Neural cell (in vitro differentiated cells): ENCODE data around the gene TMIGD3. TPM values are rescaled to one million over a fixed set of nuclear protein-coding genes. Genes with fewer than 3 reads are reported as not detected.

Source experiments
- H2AFZ ChIP-seq: fragments of 200-600, 300-800 bp; sonication (generic), shearing (Covaris generic); 2 replicates; pipeline ENCODE4 v1.6.0; 2014; ENCODE audit warnings: low read depth, mild to moderate bottlenecking, antibody characterized with exemption, low read length, moderate library complexity
- H3F3A ChIP-seq: fragments of 200-600 bp; shearing (Covaris generic); 2 replicates; pipeline ENCODE4 v1.6.1; 2016; ENCODE audit warnings: mild to moderate bottlenecking, moderate library complexity, mixed read lengths, antibody characterized with exemption, low read length; ENCODE audit not compliant: insufficient read depth, poor library complexity, severe bottlenecking
- H3K27ac ChIP-seq: fragments of 200-600, 300-800 bp; sonication (generic), shearing (Covaris generic); 2 replicates; pipeline ENCODE4 v1.5.1; 2014; ENCODE audit warnings: mild to moderate bottlenecking, low read length, moderate library complexity
- H3K27me3 ChIP-seq: fragments of 300-800, 200-600 bp; sonication (generic), shearing (Covaris generic); 2 replicates; pipeline ENCODE4 v1.6.0; 2014; ENCODE audit warnings: mild to moderate bottlenecking, low read depth, low read length, moderate library complexity; ENCODE audit not compliant: insufficient read depth
- H3K36me3 ChIP-seq: fragments of 300-800, 200-600 bp; sonication (generic), shearing (Covaris generic); 2 replicates; pipeline ENCODE4 v1.5.1; 2014; ENCODE audit warnings: mild to moderate bottlenecking, antibody characterized with exemption, low read length, moderate library complexity; ENCODE audit not compliant: insufficient read depth
- H3K4me2 ChIP-seq: fragments of 300-800, 200-600 bp; sonication (generic), shearing (Covaris generic); 2 replicates; pipeline ENCODE4 v1.6.0; 2014; ENCODE audit warnings: mild to moderate bottlenecking, low read length
- H3K4me3 ChIP-seq: fragments of 300-800, 200-600 bp; sonication (generic), shearing (Covaris generic); 2 replicates; pipeline ENCODE4 v1.5.1; 2014; ENCODE audit warnings: mild to moderate bottlenecking, low read length, moderate library complexity
- H3K79me2 ChIP-seq: fragments of 200-600 bp; shearing (Covaris generic); replicated peaks from 2 replicates; pipeline ENCODE4 v1.6.0; 2014; ENCODE audit warnings: mild to moderate bottlenecking, low read length, moderate library complexity; ENCODE audit not compliant: insufficient read depth
- H3K9ac ChIP-seq: fragments of 300-800, 200-600 bp; sonication (generic), shearing (Covaris generic); 2 replicates; pipeline ENCODE4 v1.6.1; 2016; ENCODE audit warnings: mild to moderate bottlenecking, low read length, mixed read lengths
- H3K9me2 ChIP-seq: fragments of 200-600 bp; shearing (Covaris generic); 2 replicates; pipeline ENCODE4 v1.6.1; 2016; ENCODE audit warnings: mild to moderate bottlenecking, low read length, mixed read lengths; ENCODE audit not compliant: insufficient read depth
- H3K9me3 ChIP-seq: fragments of 200-600, 300-800 bp; sonication (generic), shearing (Covaris generic); 2 replicates; pipeline ENCODE4 v1.6.1; 2016; ENCODE audit warnings: mild to moderate bottlenecking, mixed run types, low read length, moderate library complexity, mixed read lengths
- H4K20me1 ChIP-seq: fragments of 200-600 bp; shearing (Covaris generic); 2 replicates; pipeline ENCODE4 v1.6.1; 2016; ENCODE audit warnings: mild to moderate bottlenecking, mixed run types; ENCODE audit not compliant: insufficient read depth
- EP300 ChIP-seq: fragments of 450-650 bp; conservative IDR thresholded peaks from 2 replicates; pipeline ENCODE4 v1.6.1; 2014; ENCODE audit warnings: antibody characterized with exemption, mild to moderate bottlenecking, moderate library complexity; ENCODE audit not compliant: poor library complexity, severe bottlenecking
- EZH2 ChIP-seq: fragments of 200-600, 300-800 bp; shearing (Covaris generic), sonication (generic); IDR thresholded peaks from 2 replicates; pipeline ENCODE4 v1.6.1; 2014; ENCODE audit warnings: antibody characterized with exemption, low read length, borderline replicate concordance, mild to moderate bottlenecking; ENCODE audit not compliant: insufficient read depth, poor library complexity, severe bottlenecking
- MXI1 ChIP-seq: fragments of 450-650 bp; conservative IDR thresholded peaks from 2 replicates; pipeline ENCODE4 v1.6.1; 2014; ENCODE audit warnings: antibody characterized with exemption, mild to moderate bottlenecking; ENCODE audit not compliant: poor library complexity, severe bottlenecking
- POLR2AphosphoS5 ChIP-seq: IDR thresholded peaks from 2 replicates; pipeline ENCODE4 v1.6.1; 2012
- RAD21 ChIP-seq: fragments of 450-650 bp; conservative IDR thresholded peaks from 2 replicates; pipeline ENCODE4 v1.6.1; 2014; ENCODE audit warnings: antibody characterized with exemption, mild to moderate bottlenecking, moderate library complexity
- REST ChIP-seq: IDR thresholded peaks from 2 replicates; pipeline ENCODE4 v1.6.1; 2012; ENCODE audit warnings: borderline replicate concordance
- SMC3 ChIP-seq: fragments of 450-650 bp; conservative IDR thresholded peaks from 2 replicates; pipeline ENCODE4 v1.6.1; 2014; ENCODE audit warnings: antibody characterized with exemption, mild to moderate bottlenecking, moderate library complexity; ENCODE audit not compliant: poor library complexity
- TAF1 ChIP-seq: IDR thresholded peaks from 2 replicates; pipeline ENCODE4 v1.6.1; 2012; ENCODE audit warnings: low read depth
- polyA plus RNA-seq: library from polyadenylated mRNA; depleted of rRNA; stranded (reverse); fragments of >200 nt; gene quantifications from 2 replicates; pipeline ENCODE4 v1.2.3, GENCODE V29; 2014
- TF ChIP-seq, protein P1 (sequence below): fragments of 450-650 bp; IDR thresholded peaks from 2 replicates; pipeline ENCODE4 v1.5.1; 2014; ENCODE audit warnings: antibody characterized with exemption, mild to moderate bottlenecking, moderate library complexity; ENCODE audit not compliant: poor library complexity, severe bottlenecking

The TMIGD3 gene
- polyA plus RNA-seq, 1 donor from 2014 or later, result not detected

DNA sequence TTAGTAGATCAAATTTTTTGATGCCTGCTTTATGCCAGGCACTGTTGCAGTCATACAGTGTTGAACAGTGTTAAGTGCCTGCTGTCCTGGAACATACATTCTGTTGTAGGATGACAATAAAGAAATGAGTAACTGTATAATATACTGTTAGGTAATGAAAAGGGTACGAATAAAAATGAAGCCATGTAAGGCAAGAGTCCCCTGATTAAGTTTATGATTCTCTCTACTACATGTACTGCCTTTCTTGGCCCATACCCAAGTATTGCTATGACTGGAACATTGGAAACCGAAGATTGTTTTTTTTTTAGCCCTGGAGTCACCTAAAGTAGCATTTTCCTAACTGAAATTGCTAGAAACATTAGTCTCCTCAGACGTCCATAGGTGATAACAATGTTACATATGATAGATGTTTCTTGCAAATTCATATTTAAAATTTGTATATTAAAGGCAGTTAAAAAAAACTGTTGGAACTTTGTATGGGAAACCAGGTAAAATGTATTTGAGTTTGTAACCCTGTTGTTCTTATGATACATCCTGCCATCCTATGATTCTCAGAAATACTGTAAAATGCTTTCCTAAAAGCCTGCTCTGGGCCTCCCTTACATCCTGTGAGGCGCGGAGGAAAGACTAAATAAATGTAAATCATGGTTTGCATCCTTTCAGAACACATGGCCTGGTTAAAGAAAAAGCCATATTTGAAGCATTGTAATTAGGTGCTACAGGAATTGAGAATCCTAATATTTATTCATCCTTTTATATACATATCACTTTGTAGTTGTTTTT lies 48.4 kb downstream of the TMIGD3 start:
- Histone ChIP-seq H3F3A (no peaks in the 10 kb centered on the region), H3K9me3 (no peaks in the 10 kb centered on the region), H3K9ac (no peak overlapping the region), H3K27me3 (no peaks in the 10 kb centered on the region), H4K20me1 (no peaks in the 10 kb centered on the region), H2AFZ (no peak overlapping the region), H3K9me2 (no peaks in the 10 kb centered on the region), H3K27ac (no peak overlapping the region), H3K79me2 (peaks cover 26% of the 10 kb centered on the region), H3K4me3 (no peak overlapping the region), H3K4me2 (no peak overlapping the region), H3K36me3 (peaks cover 27% of the 10 kb centered on the region)
- TF ChIP-seq SMC3, result no peak
- TF ChIP-seq POLR2AphosphoS5, result no peak
- no peak for TF ChIP-seq REST
- TF ChIP-seq, protein P1, sequence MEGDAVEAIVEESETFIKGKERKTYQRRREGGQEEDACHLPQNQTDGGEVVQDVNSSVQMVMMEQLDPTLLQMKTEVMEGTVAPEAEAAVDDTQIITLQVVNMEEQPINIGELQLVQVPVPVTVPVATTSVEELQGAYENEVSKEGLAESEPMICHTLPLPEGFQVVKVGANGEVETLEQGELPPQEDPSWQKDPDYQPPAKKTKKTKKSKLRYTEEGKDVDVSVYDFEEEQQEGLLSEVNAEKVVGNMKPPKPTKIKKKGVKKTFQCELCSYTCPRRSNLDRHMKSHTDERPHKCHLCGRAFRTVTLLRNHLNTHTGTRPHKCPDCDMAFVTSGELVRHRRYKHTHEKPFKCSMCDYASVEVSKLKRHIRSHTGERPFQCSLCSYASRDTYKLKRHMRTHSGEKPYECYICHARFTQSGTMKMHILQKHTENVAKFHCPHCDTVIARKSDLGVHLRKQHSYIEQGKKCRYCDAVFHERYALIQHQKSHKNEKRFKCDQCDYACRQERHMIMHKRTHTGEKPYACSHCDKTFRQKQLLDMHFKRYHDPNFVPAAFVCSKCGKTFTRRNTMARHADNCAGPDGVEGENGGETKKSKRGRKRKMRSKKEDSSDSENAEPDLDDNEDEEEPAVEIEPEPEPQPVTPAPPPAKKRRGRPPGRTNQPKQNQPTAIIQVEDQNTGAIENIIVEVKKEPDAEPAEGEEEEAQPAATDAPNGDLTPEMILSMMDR, result no peak
- no peak for TF ChIP-seq MXI1
- TF ChIP-seq EP300, result no peak
- TF ChIP-seq TAF1, result no peak
- no peak for TF ChIP-seq RAD21
- TF ChIP-seq EZH2, result no peak

GRCh38 chr1:111453706-111454105 lies 49.7 kb downstream of the TMIGD3 start:
- H3K79me2 ChIP-seq, result peaks cover 34% of the 10 kb centered on the region
- no peaks in the 10 kb centered on the region for H3F3A ChIP-seq
- no peak overlapping the region for H3K4me3 ChIP-seq
- no peak overlapping the region for H3K4me2 ChIP-seq
- H3K27me3 ChIP-seq, result no peaks in the 10 kb centered on the region
- no peak overlapping the region for H3K27ac ChIP-seq
- H3K9me3 ChIP-seq, result no peaks in the 10 kb centered on the region
- H3K36me3 ChIP-seq, result peaks cover 25% of the 10 kb centered on the region
- no peak overlapping the region for H2AFZ ChIP-seq
- H3K9ac ChIP-seq, result no peak overlapping the region
- no peaks in the 10 kb centered on the region for H4K20me1 ChIP-seq
- TF ChIP-seq EP300, result no peak
- no peak for TF ChIP-seq MXI1
- TF ChIP-seq TAF1, result no peak
- TF ChIP-seq EZH2, result no peak
- TF ChIP-seq SMC3, result no peak
- TF ChIP-seq, protein P1, result no peak
- TF ChIP-seq RAD21, result no peak
- TF ChIP-seq POLR2AphosphoS5, result no peak
- TF ChIP-seq REST, result no peak
- no peaks in the 10 kb centered on the region for H3K9me2 ChIP-seq
